Limb (tissue), 2 donors: Measurements from ENCODE around the gene NCBP2.

Experiments used
- DNase-seq, 2 donors: peaks; one replicate each; pipeline ENCODE4 v3.0.0-alpha.2; 2016; ENCODE audit errors: extremely low spot score in 2 of 2

Gene NCBP2

GRCh38 chr3:196942226-196942914 is at the start of gene NCBP2:
NCBP2 (minus strand) TSS chr3:196942528; CDS start chr3:196942503, 25 bp downstream.
- peak; percentile 94 to 99 for DNase-seq

DNA sequence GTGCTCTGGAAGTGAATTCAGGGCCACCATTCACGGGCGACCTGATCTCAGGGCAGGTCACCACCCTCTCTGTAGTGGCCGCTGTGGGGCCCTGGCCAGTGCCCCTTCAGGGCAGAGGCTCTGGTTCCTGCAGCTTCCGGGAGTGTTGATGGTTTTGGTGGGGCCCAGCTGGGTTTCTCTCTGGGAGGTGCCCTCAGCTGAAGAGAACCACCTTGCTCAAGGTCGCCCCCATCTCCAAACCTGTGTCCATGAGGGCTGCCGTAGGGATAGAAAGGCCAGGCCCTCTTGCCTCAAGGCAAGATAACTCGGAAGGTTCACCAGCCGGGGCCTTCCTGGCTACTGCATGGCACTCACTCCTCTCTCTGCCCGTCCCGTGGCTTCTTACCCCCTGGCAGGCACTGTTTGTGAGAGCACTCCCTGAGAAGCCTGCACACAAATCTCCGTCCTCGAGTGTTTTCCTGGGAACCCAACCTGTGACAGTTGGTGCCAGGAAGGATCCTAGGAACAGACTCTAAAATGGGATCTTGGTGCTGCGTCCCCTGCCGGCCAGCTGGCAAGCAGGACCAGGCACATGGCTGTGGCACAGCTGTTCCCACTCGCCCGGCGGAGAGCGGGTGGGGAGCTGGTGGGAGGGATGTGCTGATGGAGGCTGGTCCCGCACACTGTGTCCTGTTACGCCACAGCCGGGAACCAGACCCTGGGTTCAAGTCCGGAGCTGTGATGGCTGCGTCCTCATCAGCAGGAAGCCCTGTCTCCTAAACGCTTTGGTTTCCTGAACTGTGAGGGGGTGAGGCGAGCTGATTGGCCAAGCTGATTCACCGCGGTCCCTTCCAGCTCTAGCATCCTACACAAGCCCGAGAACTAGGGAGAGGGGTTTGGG is 49.5 kb upstream of the NCBP2 start:
- DNase-seq: no peak

- no peak for DNase-seq
Observed at GRCh38 chr3:196990601-196991007, 48.3 kb upstream of the NCBP2 start.

- DNase-seq: no peak
Observed at GRCh38 chr3:196989721-196990262, 47.5 kb upstream of the NCBP2 start.

DNA sequence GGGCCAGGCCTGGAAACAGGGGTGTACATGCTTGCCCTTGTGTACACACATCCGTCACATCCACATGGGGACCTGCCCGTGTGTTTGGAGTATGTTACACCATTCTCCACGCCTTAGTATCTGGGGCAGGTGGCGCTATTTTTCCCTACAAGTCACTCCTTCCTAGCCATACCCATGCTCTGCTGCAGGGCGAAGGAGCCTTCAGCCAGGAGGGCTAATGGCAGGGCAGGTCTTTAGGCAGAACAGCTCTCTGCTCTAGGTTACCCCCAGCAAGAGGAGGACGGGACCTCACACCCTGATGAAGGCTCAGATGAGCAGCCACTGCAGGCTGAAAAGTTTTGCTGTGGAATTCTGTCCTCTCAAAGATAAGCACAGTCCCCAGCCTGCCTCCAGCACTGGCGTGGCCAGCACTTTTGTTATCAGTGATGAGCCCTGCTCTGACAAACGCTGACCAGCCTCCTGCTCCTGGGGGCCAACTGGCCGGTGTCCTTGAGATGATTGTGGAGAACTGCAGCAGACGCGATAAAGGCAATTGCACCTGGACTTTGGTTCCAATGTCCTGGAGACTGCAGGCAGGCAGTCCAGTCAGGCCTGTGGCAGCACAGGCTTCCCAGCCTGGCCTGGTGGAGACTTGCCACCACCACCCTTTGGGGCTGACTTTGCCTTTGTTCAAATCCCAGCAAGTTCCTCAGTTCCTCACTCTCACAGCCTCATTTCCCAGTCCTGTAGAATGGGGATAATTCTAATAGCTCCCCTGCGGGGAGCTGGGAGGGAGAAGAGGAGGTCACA is 46.1 kb upstream of the NCBP2 start:
- no peak for DNase-seq

- no peak for DNase-seq
Observed at GRCh38 chr3:196987022-196987421, 44.7 kb upstream of the NCBP2 start.

GRCh38 chr3:196985954-196986885 is 43.9 kb upstream of the NCBP2 start:
- no peak for DNase-seq

- DNase-seq: no peak
Observed at GRCh38 chr3:196985298-196985697, 43.0 kb upstream of the NCBP2 start.

- DNase-seq: no peak
Observed at GRCh38 chr3:196983186-196983585, 40.9 kb upstream of the NCBP2 start.

DNA sequence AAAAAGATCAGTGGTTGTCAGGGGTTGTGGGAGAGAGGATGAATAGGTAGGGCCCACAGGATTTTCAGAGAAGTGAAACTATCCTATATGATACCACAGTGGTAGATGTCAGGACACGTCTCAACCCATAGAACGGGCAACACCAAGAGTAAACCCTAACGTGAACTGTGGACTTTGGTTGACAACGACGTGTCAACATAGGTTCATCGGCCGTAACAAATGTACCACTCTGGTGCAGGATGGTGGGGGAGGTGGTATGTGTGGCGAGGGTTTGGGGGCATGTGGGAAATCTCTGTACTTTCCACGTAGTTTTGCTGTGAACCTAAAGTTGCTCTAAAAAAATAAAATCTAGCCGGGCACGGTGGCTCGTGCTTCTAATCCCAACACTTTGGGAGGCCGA is 39.3 kb upstream of the NCBP2 start:
- peak in 1 of 2 donors; percentile 4 for DNase-seq

- DNase-seq: no peak
Observed at GRCh38 chr3:196979545-196979944, 37.2 kb upstream of the NCBP2 start.

DNA sequence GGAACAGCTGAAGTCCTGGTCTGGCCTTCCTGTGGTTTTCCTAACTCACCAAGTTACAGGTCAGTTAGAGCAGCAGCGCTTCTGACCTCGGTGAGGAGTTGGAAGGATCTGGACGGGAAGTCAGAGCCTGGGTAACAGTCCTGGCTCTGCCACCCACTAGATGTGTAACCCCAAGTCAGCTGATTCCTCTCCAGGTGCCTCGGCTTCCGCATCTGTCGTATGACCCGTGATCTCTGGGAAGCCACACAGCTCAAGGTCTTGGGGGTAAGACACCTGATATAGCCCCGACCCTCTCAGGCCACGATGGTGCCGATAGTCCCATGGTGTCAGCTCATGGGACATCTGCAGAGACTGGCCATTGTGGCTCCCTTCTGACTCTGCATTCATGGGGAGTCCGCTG is 34.6 kb upstream of the NCBP2 start:
- no peak for DNase-seq

DNA sequence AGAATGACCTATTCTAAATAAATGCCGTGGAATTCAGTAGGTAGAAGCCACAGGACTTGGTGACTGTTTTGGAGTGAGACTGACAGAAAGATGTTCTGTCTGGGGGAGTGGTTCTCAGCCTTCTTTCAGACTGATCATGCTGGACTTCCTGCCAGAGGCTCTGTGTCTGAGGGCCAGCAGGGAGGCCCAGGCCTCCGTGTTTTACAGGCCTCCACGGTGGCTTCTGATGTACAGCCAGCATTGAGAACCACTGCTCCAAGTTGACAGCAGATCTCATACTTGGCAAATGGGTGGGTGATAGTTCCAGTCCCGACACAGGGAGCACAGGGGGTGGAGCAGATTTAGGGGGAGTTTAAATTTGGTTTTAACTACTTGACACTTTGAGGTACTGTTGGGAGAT is 33.0 kb upstream of the NCBP2 start:
- DNase-seq: no peak

GRCh38 chr3:196974661-196975060 is 32.3 kb upstream of the NCBP2 start:
- no peak for DNase-seq

- DNase-seq: no peak
Observed at GRCh38 chr3:196971094-196971698, 28.9 kb upstream of the NCBP2 start.

- no peak for DNase-seq
Observed at GRCh38 chr3:196970547-196971093, 28.3 kb upstream of the NCBP2 start.

DNA sequence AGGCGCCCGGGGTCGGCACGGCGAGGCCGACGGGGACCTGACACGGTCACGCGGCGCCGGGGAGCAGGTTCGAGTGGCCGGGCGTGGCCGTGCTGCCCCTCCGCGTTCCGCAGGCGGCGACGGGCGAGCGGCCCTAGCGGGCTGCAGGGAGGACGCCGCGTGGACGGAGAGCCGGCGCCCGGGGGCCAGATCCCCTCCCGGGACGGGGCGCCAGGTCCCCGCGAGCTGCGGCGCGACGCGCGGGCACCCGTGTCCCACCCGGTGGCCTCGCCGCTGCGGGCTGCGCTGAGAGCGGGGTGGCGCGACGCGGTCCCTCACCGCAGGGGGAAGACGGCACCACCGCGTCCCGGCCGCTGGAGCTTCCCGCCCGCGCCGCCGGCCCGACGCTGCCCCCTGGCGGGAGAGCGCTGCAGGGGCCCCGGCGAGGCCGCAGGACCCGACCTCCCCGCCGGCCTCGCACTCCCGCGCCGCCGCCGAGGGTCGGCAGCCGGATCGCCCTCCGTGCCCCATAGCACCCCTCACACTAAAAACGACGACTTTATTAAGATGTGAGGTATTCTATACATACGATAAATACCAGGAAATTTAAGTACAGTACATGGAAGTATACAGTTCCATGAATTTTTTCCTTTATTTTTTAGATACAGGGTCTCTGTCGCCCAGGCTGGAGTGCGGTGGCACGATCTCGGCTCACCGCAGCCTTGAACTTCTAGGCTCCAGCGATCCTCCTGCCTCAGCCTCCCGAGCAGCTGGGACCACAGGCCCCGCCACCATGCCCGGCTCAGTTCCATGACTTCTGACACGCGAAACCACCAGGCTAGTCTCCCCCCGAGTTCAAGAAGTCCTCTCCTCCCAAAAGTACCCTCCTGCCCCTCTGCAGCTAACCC is 27.6 kb upstream of the NCBP2 start:
- DNase-seq: peak; percentile 59 to 84

DNA sequence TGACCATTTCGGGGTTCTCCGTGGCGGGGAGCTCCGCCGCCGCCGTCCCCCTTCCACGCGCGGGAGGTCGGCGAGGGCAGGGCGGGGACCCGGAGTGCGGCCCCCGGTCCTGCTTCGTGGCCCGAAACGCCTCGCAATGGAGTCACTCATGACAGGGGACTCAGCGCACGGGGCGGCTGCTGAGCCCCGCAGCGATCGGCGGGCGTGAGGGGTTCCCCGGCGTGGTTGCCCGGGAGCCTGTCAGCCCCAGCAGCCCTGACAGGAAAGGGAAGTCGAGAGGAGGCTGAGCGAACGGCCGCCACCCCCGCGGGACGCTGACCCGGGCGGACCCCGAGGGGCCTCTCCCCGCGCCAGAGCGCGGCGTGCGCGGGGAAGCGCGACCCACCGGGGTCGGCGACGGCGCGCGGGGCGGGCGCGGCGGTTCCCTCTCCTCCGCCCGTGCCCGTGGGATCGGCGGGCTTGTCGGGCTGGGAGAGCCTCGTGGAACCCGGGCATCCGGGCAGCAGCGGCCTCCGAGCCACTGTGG is 26.9 kb upstream of the NCBP2 start:
- DNase-seq: peak in 1 of 2 donors; percentile 53
